GM23338 (cell line): ENCODE results near the gene ZNF689. TPM values are rescaled to one million over a fixed set of nuclear protein-coding genes. Genes with fewer than 3 reads are reported as not detected.

Experiments
- ATAC-seq: fragments of 200-7000 bp; cut with Tn5 transposase; 3 replicates; pipeline ENCODE4 v1.9.1; 2020
- DNase-seq: peaks from one replicate; pipeline ENCODE4 v3.0.0-alpha.2; 2015; ENCODE audit warnings: low spot score
- H2AFZ ChIP-seq: fragments of 200-600 bp; sonication (generic); 2 replicates; pipeline ENCODE4 v1.8.0; 2016; ENCODE audit warnings: antibody characterized with exemption, mild to moderate bottlenecking, moderate library complexity
- H3F3A ChIP-seq: fragments of 200-600 bp; sonication (generic); replicated peaks from 2 replicates; pipeline ENCODE4 v1.8.0; 2017; ENCODE audit warnings: antibody characterized with exemption, mixed run types, low read depth
- H3K27ac ChIP-seq: fragments of 200-600 bp; sonication (generic); 2 replicates; pipeline ENCODE4 v1.6.1; 2016; ENCODE audit warnings: low read depth
- H3K27me3 ChIP-seq: fragments of 200-600 bp; sonication (generic); 2 replicates; pipeline ENCODE4 v1.8.0; 2016; ENCODE audit warnings: mild to moderate bottlenecking, mixed run types, moderate library complexity; ENCODE audit not compliant: insufficient read depth
- H3K36me3 ChIP-seq: fragments of 200-600 bp; sonication (generic); 2 replicates; pipeline ENCODE4 v1.8.0; 2016; ENCODE audit warnings: mild to moderate bottlenecking; ENCODE audit not compliant: insufficient read depth
- H3K4me1 ChIP-seq: fragments of 200-600 bp; sonication (generic); 2 replicates; pipeline ENCODE4 v1.8.0; 2016; ENCODE audit warnings: mild to moderate bottlenecking, moderate library complexity; ENCODE audit not compliant: insufficient read depth
- H3K4me2 ChIP-seq: fragments of 200-600 bp; sonication (generic); 2 replicates; pipeline ENCODE4 v1.7.1; 2017; ENCODE audit warnings: mixed run types
- H3K4me3 ChIP-seq: fragments of 200-600 bp; sonication (generic); 2 replicates; pipeline ENCODE4 v1.6.1; 2016; ENCODE audit warnings: mixed run types
- H3K79me2 ChIP-seq: fragments of 200-600 bp; sonication (generic); replicated peaks from 2 replicates; pipeline ENCODE4 v1.8.0; 2017; ENCODE audit warnings: mild to moderate bottlenecking; ENCODE audit not compliant: insufficient read depth
- H3K9me2 ChIP-seq: fragments of 200-600 bp; sonication (generic); 2 replicates; pipeline ENCODE4 v1.8.0; 2017; ENCODE audit not compliant: insufficient read depth
- H4K20me1 ChIP-seq: fragments of 200-600 bp; sonication (generic); replicated peaks from 2 replicates; pipeline ENCODE4 v1.8.0; 2017; ENCODE audit warnings: mild to moderate bottlenecking; ENCODE audit not compliant: insufficient read depth
- H3K27ac Mint-ChIP-seq: 2 replicates; pipeline ENCODE4 v1.8.0; 2020; ENCODE audit warnings: inconsistent platforms, mild to moderate bottlenecking, moderate library complexity, mixed read lengths
- H3K27me3 Mint-ChIP-seq: 3 replicates; pipeline ENCODE4 v1.8.0; 2022; ENCODE audit warnings: low read depth, mild to moderate bottlenecking, moderate library complexity, mixed read lengths, inconsistent platforms; ENCODE audit not compliant: insufficient read depth, poor library complexity
- H3K36me3 Mint-ChIP-seq: 3 replicates; pipeline ENCODE4 v1.8.0; 2021; ENCODE audit warnings: low read depth, mild to moderate bottlenecking, inconsistent platforms, moderate library complexity, mixed read lengths
- H3K4me1 Mint-ChIP-seq: 3 replicates; pipeline ENCODE4 v1.8.0; 2020; ENCODE audit warnings: mild to moderate bottlenecking, inconsistent platforms, mixed read lengths
- H3K4me3 Mint-ChIP-seq: 3 replicates; pipeline ENCODE4 v1.8.0; 2021; ENCODE audit warnings: moderate library complexity, mild to moderate bottlenecking, inconsistent platforms, mixed read lengths
- H3K9me3 Mint-ChIP-seq: 3 replicates; pipeline ENCODE4 v1.8.0; 2020; ENCODE audit warnings: moderate library complexity, mild to moderate bottlenecking, inconsistent platforms, mixed read lengths
- CTCF ChIP-seq, 2 experiments: fragments of 200-600 bp in 1 of 2; sonication (generic) in 1 of 2; conservative IDR thresholded peaks; 2 replicates each; pipeline versions ENCODE4 v1.5.1 to v1.6.1; 2016 to 2017; ENCODE audit warnings: antibody characterized with exemption in 2 of 2, low read depth in 2 of 2, mild to moderate bottlenecking in 2 of 2, moderate library complexity in 1 of 2
- ETS1 ChIP-seq: IDR thresholded peaks from 2 replicates; pipeline ENCODE4 v1.6.1; 2016; ENCODE audit warnings: antibody characterized with exemption
- JUNB ChIP-seq: IDR thresholded peaks from one replicate; pipeline ENCODE4 v1.6.1; 2016; ENCODE audit warnings: antibody characterized with exemption; ENCODE audit not compliant: unreplicated experiment
- REST ChIP-seq: IDR thresholded peaks from one replicate; pipeline ENCODE4 v1.6.1; 2018; ENCODE audit warnings: antibody characterized with exemption; ENCODE audit not compliant: unreplicated experiment
- STAT1 ChIP-seq: IDR thresholded peaks from one replicate; pipeline ENCODE4 v1.6.1; 2016; ENCODE audit warnings: antibody characterized with exemption; ENCODE audit not compliant: unreplicated experiment
- polyA plus RNA-seq: library from polyadenylated mRNA; unstranded; fragments of >200 nt; fragmentation: Nextera tagmentation; extraction: Ambion mirVana; gene quantifications from 2 replicates; pipeline ENCODE4 v1.2.1, GENCODE V29; 2016
- total RNA-seq: library from RNA; depleted of rRNA; stranded (reverse); fragments of >200 nt; shearing (Covaris generic); gene quantifications from 2 replicates; pipeline ENCODE4 v1.2.3, GENCODE V29; 2014

Gene ZNF689
- total and polyA plus RNA-seq, 2 experiments from 2014 or later = 5.3 to 16.7 TPM

GRCh38 chr16:30562021-30562420 lies 48.2 kb downstream of the ZNF689 start:
- Histone ChIP-seq H3K36me3 (no peaks in the 10 kb centered on the region), H3K79me2 (no peaks in the 10 kb centered on the region; the same call in 1 of the 2 replicates), H3K4me2 (peak overlapping the region; percentile 88), H3K27ac (no peak overlapping the region), H3K4me1 (peaks cover 14% of the 10 kb centered on the region), H2AFZ (peak overlapping the region; percentile 98; the same call in 1 of the 2 replicates), H3F3A (0 out of 2 replicates have a peak, but pooled peaks cover 15% of the 10 kb centered on the region), H4K20me1 (no peaks in the 10 kb centered on the region), H3K4me3 (peak overlapping the region; percentile 68), H3K9me2 (0 out of 2 replicates have a peak, but pooled peaks cover 3% of the 10 kb centered on the region), H3K27me3 (no peaks in the 10 kb centered on the region)
- peaks cover 28% of the 10 kb centered on the region for H3K27me3 Mint-ChIP-seq
- H3K4me1 Mint-ChIP-seq = peaks cover 18% of the 10 kb centered on the region
- TF ChIP-seq CTCF (conservative IDR thresholded peaks at IDR 0.05; ENCODE audit: low read depth in 2 of 2) (peak in 1 of 2 experiments; percentile 39; a peak in 2 of 4 replicates), STAT1 (no peak)
- H3K27ac Mint-ChIP-seq = no peak overlapping the region
- DNase-seq (peak; percentile 32), ATAC-seq (no peak)
- no peaks in the 10 kb centered on the region for H3K36me3 Mint-ChIP-seq
- H3K9me3 Mint-ChIP-seq = no peaks in the 10 kb centered on the region; the same call in 1 of the 3 replicates
- no peak overlapping the region for H3K4me3 Mint-ChIP-seq

- H3K27me3 ChIP-seq = no peaks in the 10 kb centered on the region
- peak overlapping the region; percentile 88 for H3K4me2 ChIP-seq
- H3F3A ChIP-seq = 0 out of 2 replicates have a peak, but pooled peaks cover 15% of the 10 kb centered on the region
- Mint-ChIP-seq H3K27ac (no peak overlapping the region; the same call in 1 of the 2 replicates), H3K4me1 (peaks cover 20% of the 10 kb centered on the region), H3K36me3 (peaks cover 1% of the 10 kb centered on the region; the same call in 2 of the 3 replicates), H3K4me3 (peak overlapping the region; percentile 71), H3K9me3 (no peaks in the 10 kb centered on the region; the same call in 1 of the 3 replicates), H3K27me3 (peaks cover 27% of the 10 kb centered on the region)
- 0 out of 2 replicates have a peak, but pooled peaks cover 3% of the 10 kb centered on the region for H3K9me2 ChIP-seq
- H3K36me3 ChIP-seq = no peaks in the 10 kb centered on the region
- peaks cover 18% of the 10 kb centered on the region for H3K4me1 ChIP-seq
- H2AFZ ChIP-seq = peak overlapping the region; percentile 98
- no peak for TF ChIP-seq REST
- peak; percentile 15; the same call in 1 of the 2 replicates for TF ChIP-seq ETS1
- peak; percentile 3 for TF ChIP-seq JUNB
- no peak overlapping the region for H3K27ac ChIP-seq
- peak; percentile 69 for DNase-seq
- no peaks in the 10 kb centered on the region; the same call in 1 of the 2 replicates for H3K79me2 ChIP-seq
- no peaks in the 10 kb centered on the region for H4K20me1 ChIP-seq
- peak overlapping the region; percentile 68 for H3K4me3 ChIP-seq
- peak; percentile 7 for ATAC-seq
Measured at GRCh38 chr16:30561089-30561816, 48.9 kb downstream of the ZNF689 start.
